MCF 10A (cell line): ENCODE data around the gene LIPA. TPM values are rescaled to one million over a fixed set of nuclear protein-coding genes. Genes with fewer than 3 reads are reported as not detected.
"Not testable (repeated sequence)": the region's sequence is repeated elsewhere in the genome, so short reads cannot be mapped to it uniquely, and the experiment has no call there.

Experiments
- BruUV-seq: library from RNA; stranded (reverse); fragments of 400-500 nt; replicated peaks from 2 replicates; lab custom pipeline; 2021; lab: Mats Ljungman, UMichigan
- CTCF ChIA-PET: fragments of 300-600 bp; sonication (Branson Sonifier 250); formaldehyde crosslinking; extraction: SDS; loops from one replicate; lab custom pipeline; 2021; ENCODE audit warnings: antibody characterized with exemption, inconsistent platforms; lab: Yijun Ruan, JAX
- POLR2A ChIA-PET: fragments of 300-600, 350-650 bp; sonication (Branson Sonifier 250); formaldehyde crosslinking; extraction: SDS; loops from one replicate; lab custom pipeline; 2020; ENCODE audit warnings: antibody characterized with exemption, inconsistent platforms; lab: Yijun Ruan, JAX
- DNase-seq: peaks from one replicate; pipeline ENCODE4 v3.0.0-alpha.2; 2018; ENCODE audit not compliant: unreplicated experiment
- H3K27ac Mint-ChIP-seq: one replicate; pipeline ENCODE4 v1.8.0; 2022; ENCODE audit warnings: mild to moderate bottlenecking, low read depth, mixed read lengths; ENCODE audit not compliant: unreplicated experiment
- H3K27me3 Mint-ChIP-seq: one replicate; pipeline ENCODE4 v1.8.0; 2022; ENCODE audit warnings: mixed read lengths; ENCODE audit not compliant: insufficient read depth, unreplicated experiment
- H3K36me3 Mint-ChIP-seq: one replicate; pipeline ENCODE4 v1.8.0; 2022; ENCODE audit warnings: mild to moderate bottlenecking, moderate library complexity, mixed read lengths; ENCODE audit not compliant: insufficient read depth, unreplicated experiment
- H3K4me1 Mint-ChIP-seq: one replicate; pipeline ENCODE4 v1.8.0; 2022; ENCODE audit warnings: mixed read lengths; ENCODE audit not compliant: insufficient read depth, unreplicated experiment
- H3K4me3 Mint-ChIP-seq: one replicate; pipeline ENCODE4 v1.8.0; 2022; ENCODE audit warnings: mild to moderate bottlenecking, moderate library complexity, mixed read lengths; ENCODE audit not compliant: unreplicated experiment
- H3K9me3 Mint-ChIP-seq: one replicate; pipeline ENCODE4 v1.8.0; 2022; ENCODE audit warnings: mixed read lengths; ENCODE audit not compliant: unreplicated experiment
- CTCF ChIP-seq: fragments of 200-600 bp; IDR thresholded peaks from one replicate; pipeline ENCODE4 v1.8.0; 2022; ENCODE audit warnings: antibody characterized with exemption, mild to moderate bottlenecking; ENCODE audit not compliant: unreplicated experiment
- intact Hi-C: fragments of 100-400 bp; cut with micrococcal nuclease; formaldehyde crosslinking; loops from 2 replicates; pipeline ENCODE4 v1.14.1; 2022
- total RNA-seq: library from RNA; stranded (reverse); gene quantifications from 2 replicates; pipeline ENCODE4 v1.2.3, GENCODE V29; 2022

Gene LIPA
- total RNA-seq, 1 experiment from 2014 or later = 22.3 TPM

DNA sequence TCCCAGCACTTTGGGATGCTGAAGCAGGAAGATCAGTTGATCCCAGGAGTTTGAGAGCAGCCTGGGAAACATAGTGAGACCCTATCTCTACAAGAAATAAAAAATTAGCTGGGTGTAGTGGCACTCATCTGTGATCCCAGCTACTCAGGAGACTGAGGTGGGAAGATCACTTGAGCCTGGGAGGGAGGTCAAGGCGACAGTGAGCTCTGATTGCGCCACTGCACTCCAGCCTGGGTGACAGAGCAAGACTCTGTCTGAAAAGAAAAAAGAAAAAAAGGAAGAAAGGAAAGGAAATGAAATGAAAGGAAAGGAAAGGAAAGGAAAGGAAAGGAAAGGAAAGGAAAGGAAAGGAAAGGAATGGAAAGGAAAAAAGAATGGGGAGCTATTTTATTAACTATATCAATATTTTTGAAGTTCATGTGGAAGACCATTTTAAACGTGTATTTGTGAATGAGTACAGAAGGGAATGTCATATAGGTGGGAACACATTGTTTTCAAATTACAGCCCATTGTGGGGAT lies 43.2 kb upstream of the LIPA start:
- no peak for TF ChIP-seq CTCF
- no TSS peak for BruUV-seq
- POLR2A ChIA-PET = interaction anchor here (1.5 to 2.5 kb wide), 6 partner anchors 10 to 57 kb away, joined by 4 to 12 read pairs (median 8); partner anchors contain the start of gene IFIT3
- intact Hi-C loops = loop anchor here (1.0 kb wide), 1 partner anchor 75 kb away; no protein-coding TSS in a partner anchor
- H3K9me3 Mint-ChIP-seq = no peaks in the 10 kb centered on the region
- DNase-seq = no peak
- no peaks in the 10 kb centered on the region for H3K27me3 Mint-ChIP-seq
- peaks cover 16% of the 10 kb centered on the region for H3K4me1 Mint-ChIP-seq
- CTCF ChIA-PET = interaction anchor here (0.7 to 3.6 kb wide), 2 partner anchors 74 to 98 kb away, joined by 5 to 14 read pairs; no protein-coding TSS in a partner anchor
- H3K36me3 Mint-ChIP-seq = no peaks in the 10 kb centered on the region
- no peak overlapping the region for H3K4me3 Mint-ChIP-seq
- H3K27ac Mint-ChIP-seq = peak overlapping the region; percentile 82

DNA sequence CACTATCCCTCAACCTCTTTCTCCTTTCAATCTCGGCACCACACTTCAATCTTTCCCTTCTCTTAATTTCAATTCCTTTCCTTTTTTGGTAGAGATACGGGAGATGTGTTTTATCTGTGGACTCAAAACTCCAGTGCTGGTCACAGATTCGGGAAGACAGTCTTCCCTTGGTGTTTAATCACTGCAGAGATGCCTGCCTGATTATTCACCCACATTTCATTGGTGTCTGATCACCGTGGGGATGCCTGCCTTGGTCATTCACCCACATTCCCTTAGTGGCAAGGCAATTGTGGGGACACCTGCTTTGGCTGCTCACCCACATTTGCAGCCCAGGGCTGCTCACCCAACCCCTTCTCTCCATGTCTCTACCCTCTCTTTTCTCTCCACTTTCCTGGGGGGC lies 33.7 kb upstream of the LIPA start:
- intact Hi-C loops, DNase-seq, H3K36me3 Mint-ChIP-seq, H3K27me3 Mint-ChIP-seq, BruUV-seq, H3K4me3 Mint-ChIP-seq, H3K9me3 Mint-ChIP-seq: not testable (repeated sequence)
- ChIA-PET CTCF (interaction anchor here (0.7 kb wide), 1 partner anchor 8 kb away, joined by 3 read pairs; no protein-coding TSS in a partner anchor), POLR2A (interaction anchor here (0.9 to 1.4 kb wide), 2 partner anchors 11 to 24 kb away, joined by 3 to 5 read pairs; no protein-coding TSS in a partner anchor)
- Mint-ChIP-seq H3K4me1 (peaks cover 30% of the 10 kb centered on the region), H3K27ac (peak overlapping the region; percentile 76)

DNA sequence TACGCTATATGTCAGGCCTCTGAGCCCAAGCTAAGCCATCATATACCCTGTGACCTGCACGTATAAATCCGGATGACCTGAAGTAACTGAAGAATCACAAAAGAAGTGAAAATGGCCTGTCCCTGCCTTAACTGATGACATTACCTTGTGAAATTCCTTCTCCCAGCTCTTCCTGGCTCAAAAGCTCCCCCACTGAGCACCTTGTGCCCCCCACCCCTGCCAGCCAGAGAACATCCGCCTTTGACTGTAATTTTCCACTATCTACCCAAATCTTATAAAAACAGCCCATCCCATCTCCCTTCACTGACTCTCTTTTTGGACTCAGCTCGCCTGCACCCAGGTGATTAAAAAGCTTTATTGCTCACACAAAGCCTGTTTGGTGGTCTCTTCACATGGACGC lies 33.1 kb upstream of the LIPA start:
- POLR2A ChIA-PET = interaction anchor here (0.9 to 1.4 kb wide), 3 partner anchors 9 to 23 kb away, joined by 3 to 5 read pairs (median 3); no protein-coding TSS in a partner anchor
- CTCF ChIA-PET = interaction anchor here (0.7 kb wide), 1 partner anchor 8 kb away, joined by 3 read pairs; no protein-coding TSS in a partner anchor
- H3K4me3 Mint-ChIP-seq, H3K36me3 Mint-ChIP-seq, H3K27me3 Mint-ChIP-seq, BruUV-seq, H3K9me3 Mint-ChIP-seq, DNase-seq, intact Hi-C loops: not testable (repeated sequence)
- Mint-ChIP-seq H3K4me1 (peaks cover 31% of the 10 kb centered on the region), H3K27ac (peak overlapping the region; percentile 76)

DNA sequence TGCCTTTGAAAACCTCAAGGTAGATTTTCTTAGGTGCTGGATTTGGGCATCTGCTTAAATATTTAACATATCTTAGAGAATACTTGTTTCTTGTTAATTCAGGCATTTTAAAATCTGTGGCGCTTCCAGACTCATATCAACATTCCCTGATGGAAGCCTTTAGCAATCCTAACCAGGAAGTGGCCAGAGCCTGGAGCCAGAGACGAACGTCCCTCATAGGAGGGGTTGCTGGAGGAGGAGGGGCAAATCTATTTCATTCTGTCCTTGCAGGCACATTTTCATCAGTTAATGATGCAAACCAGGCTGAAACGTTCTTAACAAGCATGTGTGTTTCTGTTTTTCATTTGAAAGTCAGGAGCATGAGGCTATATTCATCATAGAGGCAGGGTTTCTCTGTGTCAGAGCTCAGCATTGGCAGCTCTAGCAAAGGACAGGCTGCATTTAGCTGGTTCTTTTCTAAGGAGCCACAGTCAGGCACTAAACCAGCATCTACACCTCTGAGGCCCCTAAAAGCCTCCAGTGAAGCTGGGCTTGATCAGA lies 32.4 kb upstream of the LIPA start:
- intact Hi-C loops = no loop called here
- no peak for TF ChIP-seq CTCF
- no peak overlapping the region for H3K27ac Mint-ChIP-seq
- CTCF ChIA-PET = interaction anchor here (1.4 to 1.7 kb wide), 3 partner anchors 22 to 85 kb away, joined by 4 to 7 read pairs (median 4); no protein-coding TSS in a partner anchor
- no peak for DNase-seq
- peaks cover 38% of the 10 kb centered on the region for H3K4me1 Mint-ChIP-seq
- no peak overlapping the region for H3K4me3 Mint-ChIP-seq
- no peaks in the 10 kb centered on the region for H3K9me3 Mint-ChIP-seq
- H3K27me3 Mint-ChIP-seq = no peaks in the 10 kb centered on the region
- H3K36me3 Mint-ChIP-seq = no peaks in the 10 kb centered on the region
- no TSS peak for BruUV-seq
- POLR2A ChIA-PET = interaction anchor here (1.2 to 1.9 kb wide), 3 partner anchors 9 to 23 kb away, joined by 3 to 5 read pairs (median 5); no protein-coding TSS in a partner anchor
